ENCODE data around the gene AAK1.
A peak's percentile ranks its signal among the peaks of the same experiment; 100 is the strongest.
"Not testable (repeated sequence)": the region's sequence is repeated elsewhere in the genome, so short reads cannot be mapped to it uniquely, and the experiment has no call there.

The AAK1 gene

GRCh38 chr2:69659941-69660483 lies 16.5 kb upstream of the AAK1 start:
- no peak for DNase-seq

DNA sequence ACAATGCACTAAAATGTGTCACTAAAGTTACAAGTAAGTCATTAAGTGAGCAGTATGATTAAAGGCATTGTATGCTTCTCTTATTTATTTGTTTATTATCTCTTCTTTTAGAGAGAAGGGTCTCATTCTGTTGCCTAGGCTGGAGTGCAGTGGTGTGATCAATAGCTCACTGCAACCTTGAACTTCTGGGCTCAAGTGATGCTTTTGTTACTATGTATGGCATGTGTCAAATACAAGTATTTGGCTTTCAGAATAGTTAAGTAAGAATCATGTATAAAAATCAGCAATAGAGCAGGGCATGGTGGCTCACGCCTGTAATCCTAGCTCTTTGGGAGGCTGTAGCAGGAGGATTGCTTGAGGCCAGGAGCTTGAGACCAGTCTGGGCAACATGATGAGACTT lies 15.8 kb upstream of the AAK1 start:
- no peak for DNase-seq

DNA sequence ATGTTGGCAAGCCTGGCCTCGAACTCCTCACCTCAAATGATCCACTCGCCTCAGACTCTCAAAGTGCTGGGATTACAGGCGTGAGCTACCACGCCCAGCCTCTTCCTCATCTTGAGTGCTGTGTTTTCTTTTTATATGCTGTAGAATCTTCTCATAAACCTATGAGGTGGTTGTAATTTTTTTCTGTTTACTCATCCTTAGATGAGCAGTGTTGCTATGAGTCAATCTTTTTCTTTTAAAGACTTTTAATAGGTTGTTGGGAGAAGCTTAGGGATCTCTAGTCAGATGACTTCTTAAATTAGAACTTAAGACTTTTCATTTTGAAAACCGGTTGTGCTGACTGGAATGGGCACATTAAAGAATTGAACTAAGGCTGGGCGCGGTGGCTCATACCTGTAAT lies 8.7 kb upstream of the AAK1 start:
- no peak for DNase-seq

GRCh38 chr2:69647196-69647595 lies 3.7 kb upstream of the AAK1 start:
- not testable (repeated sequence) for DNase-seq

DNA sequence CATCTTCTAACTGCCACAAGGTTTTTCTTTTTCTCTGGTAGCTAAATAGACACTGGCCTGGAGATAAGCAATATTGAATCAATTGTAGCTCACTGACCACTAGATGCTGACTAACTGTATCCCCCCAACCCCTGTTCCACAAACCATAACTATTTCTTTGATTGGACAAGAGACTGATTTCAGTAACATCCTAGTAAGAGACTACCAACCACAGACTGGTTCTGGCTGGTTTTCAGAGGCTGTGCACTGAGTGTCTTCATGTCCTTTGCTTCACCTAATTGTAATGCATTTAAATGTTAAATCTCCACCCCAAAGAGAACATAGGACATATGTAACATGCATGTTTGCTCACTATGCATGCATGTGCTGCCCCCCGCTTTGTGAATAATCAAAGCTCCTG lies 3.2 kb upstream of the AAK1 start:
- DNase-seq, result no peak

DNA sequence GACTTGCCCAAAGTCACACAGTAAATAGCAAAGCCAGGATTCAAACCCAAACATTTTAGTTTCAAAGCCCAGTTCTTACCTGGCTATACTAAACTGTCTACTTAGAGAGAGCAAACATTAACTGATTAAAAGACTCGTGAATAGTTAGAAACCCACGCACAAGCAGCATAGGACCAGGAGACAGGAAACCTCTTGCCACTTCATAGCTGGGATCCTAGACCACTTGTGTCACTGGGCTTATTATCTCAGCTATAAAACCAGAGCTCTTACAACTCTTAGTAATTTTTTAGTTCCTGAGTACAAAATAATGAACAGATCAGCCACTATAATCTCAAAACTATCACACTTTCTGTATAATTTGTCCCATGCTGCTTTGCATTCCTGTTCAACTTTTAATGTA lies 2.4 kb upstream of the AAK1 start:
- DNase-seq, result no peak

DNA sequence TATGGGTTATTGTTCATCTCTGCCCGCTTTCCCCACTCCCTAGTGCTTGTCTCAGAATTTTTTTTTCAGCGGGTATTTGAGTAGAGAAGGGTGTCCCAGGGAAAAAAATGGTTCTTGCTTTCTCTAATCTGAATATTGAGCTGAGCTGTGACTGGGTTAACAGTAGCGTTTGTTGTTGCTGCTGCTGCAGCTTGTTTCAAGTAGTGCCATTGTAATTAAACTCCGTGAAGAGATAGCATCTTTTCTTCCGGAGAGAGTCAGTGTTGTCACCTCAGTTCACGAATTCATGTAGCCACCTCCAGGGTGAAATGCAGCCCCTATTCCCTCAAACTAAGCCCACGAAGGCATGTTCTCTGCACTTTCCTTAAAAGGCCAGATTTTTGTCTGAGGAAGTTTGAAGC lies 1.5 kb upstream of the AAK1 start:
- no peak for DNase-seq

DNA sequence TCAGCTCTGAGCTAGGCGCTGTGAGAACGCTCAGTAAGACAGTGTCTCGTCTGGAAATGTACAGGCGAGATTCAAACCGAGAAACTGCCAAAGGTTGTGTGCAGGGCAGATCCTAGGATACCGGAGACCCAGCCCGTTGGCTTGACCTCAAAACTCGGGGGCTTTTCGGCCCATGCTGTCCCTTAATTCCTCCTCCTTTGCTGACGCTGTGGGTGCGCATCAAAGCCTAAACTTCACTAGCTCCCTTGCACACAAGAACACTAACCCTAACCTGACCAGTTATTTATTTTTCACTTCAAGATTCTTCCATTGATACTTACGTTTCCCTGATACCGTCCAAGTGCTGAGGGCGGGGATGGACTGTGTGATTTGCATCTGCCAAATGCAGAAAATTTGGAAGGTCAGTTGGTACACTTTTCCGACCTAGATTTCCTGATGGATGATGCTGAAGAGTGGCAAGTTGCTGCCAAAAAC lies 1.0 kb upstream of the AAK1 start:
- no peak for DNase-seq

DNA sequence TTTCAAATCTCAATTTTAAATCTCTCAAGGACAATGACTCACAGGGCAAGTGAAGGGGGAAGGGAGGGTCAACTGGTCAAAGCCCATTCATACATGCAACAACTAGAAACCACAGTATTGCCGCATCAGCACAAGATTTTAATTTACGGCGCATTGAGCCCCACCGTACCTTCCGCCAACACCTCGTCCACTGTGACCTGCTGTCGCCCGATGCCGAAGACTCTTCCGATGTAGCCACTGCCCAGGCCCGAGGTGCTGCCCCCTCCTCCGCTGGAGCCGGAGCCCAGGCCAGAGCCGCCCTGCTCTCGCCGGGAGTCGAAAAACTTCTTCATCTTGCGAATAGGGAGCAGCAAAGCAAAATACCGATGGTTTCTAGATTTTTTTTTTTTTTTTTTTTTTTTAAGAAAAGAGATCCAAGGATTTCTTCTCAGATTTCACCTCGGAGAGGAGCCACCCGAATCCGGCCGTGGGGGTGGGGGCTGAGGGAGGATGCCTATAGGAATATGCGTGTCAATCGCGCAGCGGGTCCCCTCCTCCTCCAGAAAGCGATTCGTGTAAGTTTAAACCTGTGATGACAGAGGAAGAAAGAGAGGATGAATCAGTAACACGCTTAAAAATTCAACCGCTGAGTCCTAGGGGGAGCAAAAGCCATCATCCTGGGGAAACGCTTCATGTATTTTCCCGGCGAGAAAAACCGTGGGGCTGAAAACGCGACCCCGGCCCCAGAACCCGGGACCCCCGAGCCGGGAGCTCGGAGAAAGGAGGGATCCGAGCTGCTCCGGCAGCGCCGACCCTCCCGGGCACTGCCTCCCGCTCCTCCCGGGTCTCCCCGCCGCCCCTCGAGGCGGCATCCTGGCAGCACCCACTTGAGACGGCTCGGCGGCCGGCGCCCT lies 584 bp downstream of the AAK1 start:
- peak; percentile 87 for DNase-seq

DNA sequence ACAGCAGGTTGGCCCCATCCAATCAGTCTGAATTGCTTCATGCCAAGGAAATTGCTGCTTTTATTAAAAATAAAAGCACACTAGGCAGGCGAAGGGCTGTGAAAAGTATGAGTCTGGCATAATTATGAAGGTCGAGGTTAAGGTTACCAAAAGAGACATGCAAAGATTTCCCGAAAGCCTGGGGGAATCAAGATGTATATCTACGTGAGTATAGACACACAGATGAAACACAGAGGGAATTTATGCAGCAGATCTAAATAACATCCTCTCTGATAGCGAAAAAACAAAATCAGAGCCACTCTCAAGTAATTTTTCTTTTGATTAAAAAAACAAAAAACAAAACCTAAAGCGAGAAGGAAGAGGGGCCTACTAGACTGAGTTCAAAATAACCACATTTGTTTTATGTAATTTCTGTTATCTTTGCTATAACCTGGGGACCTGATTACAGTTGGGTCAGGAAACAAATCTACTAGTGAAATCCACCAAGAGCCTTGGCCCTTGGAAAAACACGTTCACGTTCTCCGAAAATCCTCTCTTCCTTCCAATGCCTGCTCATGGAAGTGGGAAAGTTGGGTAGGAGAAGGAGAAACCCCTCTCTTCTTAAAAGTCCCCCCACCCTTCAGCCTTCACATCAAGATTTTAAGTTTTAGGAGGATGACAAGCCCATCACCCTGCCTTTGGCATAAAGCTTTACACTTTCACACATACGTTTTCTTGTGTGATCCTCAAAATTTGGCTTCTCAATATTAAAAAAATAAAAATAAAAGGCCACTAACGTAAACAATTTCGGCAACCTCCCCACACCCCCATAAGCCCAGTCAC lies 1.4 kb downstream of the AAK1 start:
- no peak for DNase-seq

GRCh38 chr2:69641471-69641870 lies 2.1 kb downstream of the AAK1 start:
- no peak for DNase-seq

- DNase-seq, result no peak
Observed at GRCh38 chr2:69639266-69639665, 4.3 kb downstream of the AAK1 start.

DNA sequence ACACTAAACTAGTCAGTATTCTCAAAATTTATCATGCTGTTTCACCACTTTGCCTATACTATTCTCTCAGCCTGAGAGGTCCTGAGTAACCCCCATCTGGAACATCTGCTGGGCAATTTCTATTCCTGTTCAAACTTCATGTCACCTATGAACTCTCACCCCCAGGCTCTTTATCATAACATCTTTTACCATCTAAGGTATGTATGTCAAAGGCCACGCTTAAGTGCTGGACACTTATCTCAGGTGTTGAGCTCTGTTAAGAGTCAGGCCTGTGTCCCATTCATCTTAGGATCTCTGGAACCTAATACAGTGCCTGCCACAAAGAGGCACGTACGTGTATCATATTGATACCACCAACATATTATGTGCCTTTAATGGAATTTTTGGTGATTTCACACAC lies 4.9 kb downstream of the AAK1 start:
- DNase-seq, result no peak

DNA sequence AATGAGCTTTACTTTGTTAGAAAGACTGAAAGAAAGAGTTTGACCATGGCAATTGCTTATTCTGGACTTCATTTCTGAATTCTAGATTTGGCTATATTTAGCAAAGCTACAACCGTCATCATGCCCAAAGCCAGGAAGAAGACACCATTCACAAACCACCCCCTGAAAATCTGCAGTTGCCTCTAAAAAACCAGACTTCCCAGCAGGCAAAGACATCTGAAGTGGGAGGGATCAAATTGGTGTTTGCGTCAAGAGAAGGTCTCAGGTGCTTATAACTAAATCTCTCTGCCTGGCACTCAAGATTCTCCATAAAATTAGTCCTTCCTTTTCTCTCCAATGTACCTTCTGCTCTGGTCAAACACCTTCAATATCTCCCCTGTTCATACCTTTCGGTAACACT lies 5.6 kb downstream of the AAK1 start:
- no peak for DNase-seq

DNA sequence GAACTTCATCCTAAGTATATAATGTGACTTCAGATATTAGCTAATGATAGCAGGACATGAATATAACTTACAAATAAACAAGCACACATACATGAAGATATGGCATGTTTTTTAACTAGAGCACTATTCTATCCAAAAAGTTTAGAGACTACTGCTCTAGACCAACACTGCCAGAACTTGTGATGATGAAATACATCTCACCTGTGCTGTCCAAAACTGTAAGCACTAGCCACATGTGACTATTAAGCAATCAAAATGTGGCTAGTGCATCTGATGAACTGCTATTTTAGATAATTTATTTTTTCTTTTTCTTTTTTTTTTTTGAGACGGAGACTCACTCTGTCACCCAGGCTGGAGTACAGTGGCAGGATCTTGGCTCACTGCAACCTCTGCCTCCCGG lies 7.1 kb downstream of the AAK1 start:
- no peak for DNase-seq

- DNase-seq, result no peak
Observed at GRCh38 chr2:69635432-69635831, 8.1 kb downstream of the AAK1 start.

GRCh38 chr2:69634196-69634821 lies 9.2 kb downstream of the AAK1 start:
- DNase-seq, result no peak

- DNase-seq, result no peak
Observed at GRCh38 chr2:69631402-69631801, 12.1 kb downstream of the AAK1 start.

GRCh38 chr2:69629921-69630608 lies 13.5 kb downstream of the AAK1 start:
- DNase-seq, result no peak

GRCh38 chr2:69628325-69629021 lies 15.1 kb downstream of the AAK1 start:
- no peak for DNase-seq

DNA sequence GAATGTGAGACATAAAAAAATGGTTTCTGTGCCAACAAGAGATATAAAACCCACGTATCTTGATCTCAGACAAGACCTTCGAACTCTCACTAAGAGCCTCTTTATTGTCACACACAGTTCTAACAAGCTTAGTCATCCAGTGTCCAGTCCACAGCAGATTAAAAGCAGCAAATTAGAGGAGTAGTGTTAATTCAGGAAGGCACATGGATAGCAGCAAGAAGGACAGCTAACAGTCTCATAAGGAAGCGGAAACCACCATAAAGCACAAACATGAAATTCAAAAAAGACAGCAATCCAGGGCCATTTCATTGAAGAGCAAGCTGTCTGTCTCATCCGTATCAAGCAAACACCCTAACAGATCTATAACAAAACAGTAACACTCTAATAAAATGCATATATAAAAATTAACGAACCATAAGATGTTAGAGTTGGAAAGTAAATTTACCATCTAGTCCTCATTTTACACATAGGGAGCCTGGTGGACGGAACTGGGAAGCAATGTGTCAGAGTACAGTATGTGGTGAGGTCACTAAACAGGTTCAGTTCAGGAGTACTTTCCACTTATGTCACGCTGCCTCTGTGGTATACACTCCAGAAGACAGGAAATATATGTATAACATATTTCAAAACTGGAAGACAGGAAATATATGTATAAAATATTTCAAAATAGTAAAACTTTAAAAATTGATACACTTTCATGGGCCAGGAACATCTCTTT lies 18.3 kb downstream of the AAK1 start:
- DNase-seq, result no peak

Measured in left hindlimb (tissue), 1 donor.